ENCODE data around the gene JAKMIP1.

The JAKMIP1 gene

DNA sequence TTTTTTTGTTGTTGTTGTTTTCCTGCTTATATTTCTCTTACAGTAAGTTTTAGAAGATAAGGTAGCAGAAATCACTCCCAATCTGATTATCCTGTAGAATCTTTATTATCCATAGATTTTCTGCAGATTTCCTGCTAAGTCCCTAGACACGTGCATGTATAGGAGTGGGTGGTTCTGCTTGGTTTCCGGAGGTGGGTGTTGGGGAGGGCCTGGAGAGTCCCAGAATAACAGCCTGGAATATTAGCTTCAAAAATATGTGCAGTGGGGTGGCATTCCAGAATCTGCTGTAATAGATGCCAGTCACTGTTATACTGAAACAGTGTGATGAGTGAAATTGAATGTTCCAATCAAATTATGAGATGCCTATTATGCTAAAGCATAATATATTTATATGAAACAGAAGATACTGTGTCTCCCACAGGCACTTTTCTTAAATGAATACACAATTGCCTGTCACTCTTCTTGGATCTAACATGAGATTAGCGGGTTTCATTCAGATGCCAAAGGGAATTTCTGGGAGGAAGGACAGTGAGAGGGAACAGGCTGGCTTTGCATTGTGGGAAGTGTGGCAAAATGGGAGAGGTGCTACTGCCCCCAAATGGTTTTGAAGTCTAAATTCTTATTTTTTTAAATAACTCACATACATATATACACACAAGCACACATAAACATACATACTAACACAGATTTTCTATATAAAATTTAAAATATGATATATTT lies 219.8 kb downstream of the JAKMIP1 start:
- no peak for DNase-seq

DNA sequence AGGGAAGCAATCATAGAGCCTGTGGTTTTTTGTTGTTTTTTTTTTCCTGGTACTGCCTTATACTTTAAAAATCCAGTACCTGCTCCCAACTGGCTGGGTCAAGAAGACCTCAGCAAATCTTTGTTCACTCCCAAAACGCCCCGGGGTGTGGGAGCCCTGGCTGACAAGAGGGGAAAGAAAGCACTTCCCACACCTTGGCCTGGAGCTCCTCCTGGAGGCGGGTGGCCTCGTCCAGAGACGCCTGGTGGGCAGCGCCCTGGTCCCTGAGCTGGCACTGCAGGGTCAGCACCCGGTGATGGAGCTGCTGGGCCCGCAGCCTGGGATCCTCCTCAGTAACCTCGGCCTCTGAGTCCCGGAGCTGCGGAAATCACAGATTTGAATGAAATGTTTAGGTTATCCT lies 220.4 kb downstream of the JAKMIP1 start:
- no peak for DNase-seq

DNA sequence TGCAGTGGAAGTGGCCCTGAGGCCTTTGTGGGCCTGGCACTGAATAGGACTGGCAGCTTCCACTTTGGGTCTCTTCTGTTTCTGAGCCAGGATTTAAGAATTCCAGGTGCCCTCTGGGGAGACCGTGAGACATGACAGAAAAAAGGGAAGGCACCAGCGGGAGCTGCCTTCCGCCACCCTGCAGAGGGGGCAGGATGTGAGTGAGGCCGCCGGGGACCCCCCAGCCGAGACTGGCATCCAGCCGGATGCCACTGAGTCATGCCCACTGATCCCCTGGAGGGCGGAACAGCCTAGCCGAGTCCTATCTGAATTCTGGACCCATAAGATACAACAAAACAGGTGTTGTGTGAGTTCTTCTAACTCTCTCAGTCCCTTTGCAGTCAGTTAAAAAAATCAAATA lies 223.4 kb downstream of the JAKMIP1 start:
- no peak for DNase-seq

DNA sequence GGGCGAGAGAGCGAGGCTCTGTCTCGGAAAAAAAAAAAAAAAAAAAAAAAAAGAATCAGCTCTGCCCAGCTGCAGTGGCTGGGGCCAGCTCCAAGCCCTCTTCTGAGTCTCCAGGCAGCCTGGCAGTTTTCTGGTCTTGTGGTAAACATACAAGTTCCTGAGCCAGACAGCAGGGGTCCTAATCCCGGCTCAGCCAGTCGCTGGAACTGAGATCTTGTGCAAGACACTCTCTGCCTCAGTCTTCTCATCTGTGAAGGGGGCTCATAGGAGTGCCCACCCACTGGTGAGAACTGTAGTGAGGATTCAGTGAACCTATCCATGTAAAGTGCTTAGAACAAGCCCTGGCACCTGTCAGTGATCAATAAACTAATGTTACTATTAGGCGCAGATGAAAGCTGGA lies 223.9 kb downstream of the JAKMIP1 start:
- DNase-seq = no peak
